B cell (primary cell): Measurements from ENCODE around the gene MAST2. TPM values are rescaled to one million over a fixed set of nuclear protein-coding genes. Genes with fewer than 3 reads are reported as not detected.

Source experiments
- ATAC-seq: fragments of 200-7000 bp; cut with Tn5 transposase; one replicate; pipeline ENCODE4 v1.10.0; 2021; ENCODE audit warnings: low read depth, mild to moderate bottlenecking, moderate number of reproducible peaks, moderate library complexity
- CTCF ChIA-PET: fragments of 350-600 bp; sonication (Branson Sonifier 250); formaldehyde crosslinking; loops from one replicate; lab custom pipeline; 2021; ENCODE audit warnings: antibody characterized with exemption, inconsistent platforms; lab: Charles Lee
- POLR2A ChIA-PET: fragments of 350-600 bp; sonication (Branson Sonifier 250); formaldehyde crosslinking; loops from one replicate; lab custom pipeline; 2021; ENCODE audit warnings: antibody characterized with exemption; lab: Charles Lee
- DNase-seq: peaks from one replicate; pipeline ENCODE4 v3.0.0; 2013
- H2AFZ ChIP-seq: 2 replicates; pipeline ENCODE4 v1.6.1; 2012; ENCODE audit warnings: mild to moderate bottlenecking, low read depth, low read length; ENCODE audit not compliant: insufficient read depth, poor library complexity, severe bottlenecking
- H3K27ac ChIP-seq, 2 donors: 1 replicate in 1 of 2; 2 replicates in 1 of 2; pipeline ENCODE4 v1.5.1; 2012 to 2013; ENCODE audit warnings: low read length in 2 of 2, mild to moderate bottlenecking in 2 of 2, moderate library complexity in 1 of 2
- H3K27me3 ChIP-seq, 4 experiments: fragments of 200-600 bp in 1 of 4; sonication (generic) in 1 of 4; replicated peaks in 1 of 4; 1 replicate in 2 of 4; 2 replicates in 2 of 4; pipeline versions ENCODE4 v1.6.1 to v1.7.0; 2013 to 2016; ENCODE audit warnings: low read length in 3 of 4, mild to moderate bottlenecking in 2 of 4, mixed read lengths in 1 of 4, moderate library complexity in 1 of 4; ENCODE audit not compliant: insufficient read depth in 4 of 4, control insufficient read depth in 3 of 4; ENCODE audit errors: control extremely low read depth in 1 of 4
- H3K36me3 ChIP-seq, 2 experiments: replicated peaks in 1 of 2; 1 replicate in 1 of 2; 2 replicates in 1 of 2; pipeline versions ENCODE4 v1.6.1 to v1.7.1; 2013; ENCODE audit warnings: low read length in 1 of 2; ENCODE audit not compliant: insufficient read depth in 2 of 2, control insufficient read depth in 1 of 2; ENCODE audit errors: control extremely low read depth in 1 of 2, extremely low read depth in 1 of 2
- H3K4me1 ChIP-seq, 2 donors: fragments of 200-600 bp in 1 of 2; sonication (generic) in 1 of 2; 1 replicate in 1 of 2; 2 replicates in 1 of 2; pipeline versions ENCODE4 v1.5.1 to v1.6.1; 2013 to 2017; ENCODE audit warnings: low read length in 2 of 2; ENCODE audit not compliant: control insufficient read depth in 2 of 2, insufficient read depth in 2 of 2
- H3K4me2 ChIP-seq: replicated peaks from 2 replicates; pipeline ENCODE3; 2012; ENCODE audit warnings: mild to moderate bottlenecking, low read depth, low read length; ENCODE audit not compliant: poor library complexity, severe bottlenecking
- H3K4me3 ChIP-seq, 5 experiments: fragments of 200-600 bp in 1 of 5; sonication (generic) in 1 of 5; 1 replicate in 3 of 5; 2 replicates in 2 of 5; pipeline versions ENCODE4 v1.5.1 to v1.7.0; 2011 to 2016; ENCODE audit warnings: low read length in 4 of 5, mild to moderate bottlenecking in 4 of 5, low read depth in 2 of 5, control low read depth in 1 of 5, moderate library complexity in 1 of 5; ENCODE audit not compliant: insufficient read depth in 1 of 5; ENCODE audit errors: control extremely low read depth in 1 of 5, extremely low read depth in 1 of 5
- H3K79me2 ChIP-seq: fragments of 200-600 bp; sonication (generic); one replicate; pipeline ENCODE4 v1.6.0; 2016; ENCODE audit warnings: low read length; ENCODE audit not compliant: control insufficient read depth, insufficient read depth
- H3K9ac ChIP-seq: fragments of 200-600 bp; sonication (generic); 2 replicates; pipeline ENCODE4 v1.6.1; 2017; ENCODE audit warnings: mild to moderate bottlenecking, low read length, moderate library complexity
- H3K9me3 ChIP-seq, 3 donors: one replicate each; pipeline versions ENCODE4 v1.6.1 to v1.7.1; 2013; ENCODE audit warnings: low read length in 2 of 3; ENCODE audit not compliant: control insufficient read depth in 2 of 3, insufficient read depth in 1 of 3; ENCODE audit errors: control extremely low read depth in 1 of 3
- H4K20me1 ChIP-seq: 2 replicates; pipeline ENCODE4 v1.6.0; 2012; ENCODE audit warnings: mild to moderate bottlenecking, low read length; ENCODE audit not compliant: insufficient read depth, control insufficient read depth, poor library complexity, severe bottlenecking
- H3K27ac Mint-ChIP-seq: one replicate; pipeline ENCODE4 v1.8.0; 2021; ENCODE audit warnings: mixed read lengths
- H3K27me3 Mint-ChIP-seq: one replicate; pipeline ENCODE4 v1.8.0; 2021; ENCODE audit warnings: mixed read lengths
- H3K4me1 Mint-ChIP-seq: one replicate; pipeline ENCODE4 v1.8.0; 2021; ENCODE audit warnings: mixed read lengths
- H3K4me3 Mint-ChIP-seq: one replicate; pipeline ENCODE4 v1.8.0; 2021; ENCODE audit warnings: mixed read lengths
- H3K9me3 Mint-ChIP-seq: one replicate; pipeline ENCODE4 v1.8.0; 2022; ENCODE audit warnings: mixed read lengths; ENCODE audit not compliant: insufficient read depth
- CTCF ChIP-seq: fragments of 200-600 bp; IDR thresholded peaks from one replicate; pipeline ENCODE4 v1.8.0; 2022; ENCODE audit warnings: antibody characterized with exemption, mild to moderate bottlenecking
- EZH2 ChIP-seq: IDR thresholded peaks from 2 replicates; pipeline ENCODE4 v1.6.1; 2012; ENCODE audit warnings: borderline replicate concordance, low read depth, mild to moderate bottlenecking, moderate library complexity, low read length; ENCODE audit not compliant: insufficient read depth, poor library complexity, severe bottlenecking
- WGBS: methylation state at CpG from one replicate; pipeline ENCODE4 v1.1.5; 2013; ENCODE audit warnings: missing lambda C conversion rate; ENCODE audit not compliant: insufficient coverage; 5-methylcytosine and 5-hydroxymethylcytosine counted together
- intact Hi-C: fragments of 100-400 bp; cut with micrococcal nuclease; formaldehyde crosslinking; loops from one replicate; pipeline ENCODE4 v1.10.0; 2022
- polyA plus RNA-seq: library from polyadenylated mRNA; depleted of rRNA; stranded (reverse); fragments of >200 nt; gene quantifications from 2 replicates; pipeline ENCODE4 v1.2.3, GENCODE V29; 2012
- total RNA-seq, 2 donors: library from RNA; stranded (reverse); fragments of 120-200 nt in 1 of 2; gene quantifications; 1 replicate in 1 of 2; 2 replicates in 1 of 2; pipeline versions ENCODE4 v1.2.3 to v1.2.4, GENCODE V29; 2013 to 2022

Gene MAST2
- total and polyA plus RNA-seq, 2 donors (not counting 1 experiment from before 2014, with no cell fraction given): 12.5 to 23.3 TPM

DNA sequence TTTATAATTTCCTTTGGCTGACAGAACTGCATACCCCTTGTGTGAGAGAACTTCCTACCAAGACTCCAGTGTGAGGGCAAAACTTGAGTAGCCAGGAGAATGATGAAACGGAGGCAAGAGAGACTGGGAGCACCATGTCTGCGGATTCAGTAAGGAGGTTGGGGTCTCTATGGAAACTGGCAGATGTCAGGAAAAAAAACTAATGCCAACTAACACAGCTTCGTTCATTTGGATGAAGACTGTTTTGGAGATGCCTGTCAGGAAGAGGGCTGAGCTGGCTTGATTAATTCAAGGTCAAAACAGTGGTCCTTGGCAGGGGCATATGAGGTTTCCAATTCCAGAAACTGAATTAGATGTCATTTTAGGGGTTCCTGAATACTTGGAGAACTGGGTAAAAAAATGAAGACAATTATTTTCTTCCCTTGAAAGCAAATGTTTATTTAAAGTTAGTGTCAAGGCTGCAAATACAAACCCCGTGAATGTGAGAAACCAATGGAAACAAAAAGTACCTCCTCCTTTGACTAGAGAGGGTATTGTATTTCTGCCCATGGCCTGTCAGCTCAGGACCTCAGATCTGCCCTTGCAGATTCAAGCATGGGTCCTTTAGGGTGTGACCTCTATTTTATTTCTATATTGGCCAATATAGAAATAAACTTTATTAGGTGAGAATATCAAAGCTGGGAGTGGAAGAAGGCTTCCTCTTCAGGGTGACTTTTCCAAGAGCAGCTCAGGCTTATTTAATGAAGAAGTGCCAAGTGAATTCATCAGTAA is 110.5 kb downstream of the MAST2 start:
- H3K4me1 Mint-ChIP-seq: peaks cover 2% of the 10 kb centered on the region
- TF ChIP-seq CTCF (no peak), EZH2 (no peak)
- Histone ChIP-seq H3K27me3 (no peaks in the 10 kb centered on the region), H3K4me1 (peaks cover 0 to 5% of the 10 kb centered on the region in 2 donors), H3K36me3 (no peaks in the 10 kb centered on the region), H4K20me1 (no peaks in the 10 kb centered on the region), H3K9me3 (no peaks in the 10 kb centered on the region), H3K27ac (no peak overlapping the region), H3K79me2 (no peaks in the 10 kb centered on the region), H2AFZ (no peak overlapping the region), H3K9ac (no peak overlapping the region), H3K4me2 (no peak overlapping the region), H3K4me3 (no peak overlapping the region)
- no peak overlapping the region for H3K27ac Mint-ChIP-seq
- intact Hi-C loops: no loop called here
- WGBS: 100% methylated on average over 1 of the region's 4 CpGs
- DNase-seq: no peak
- ATAC-seq: no peak
- H3K4me3 Mint-ChIP-seq: no peak overlapping the region
- ChIA-PET CTCF (no interaction called here), POLR2A (no interaction called here)
- H3K9me3 Mint-ChIP-seq: no peaks in the 10 kb centered on the region
- H3K27me3 Mint-ChIP-seq: no peaks in the 10 kb centered on the region

GRCh38 chr1:45914836-45915235 is 111.4 kb downstream of the MAST2 start:
- Histone ChIP-seq H3K4me2 (no peak overlapping the region), H3K9ac (no peak overlapping the region), H3K27me3 (no peaks in the 10 kb centered on the region), H3K9me3 (no peaks in the 10 kb centered on the region), H3K4me3 (no peak overlapping the region), H3K27ac (no peak overlapping the region), H2AFZ (no peak overlapping the region), H4K20me1 (no peaks in the 10 kb centered on the region), H3K36me3 (no peaks in the 10 kb centered on the region), H3K4me1 (peaks cover 0 to 5% of the 10 kb centered on the region in 2 donors), H3K79me2 (no peaks in the 10 kb centered on the region)
- H3K9me3 Mint-ChIP-seq: no peaks in the 10 kb centered on the region
- no peak overlapping the region for H3K27ac Mint-ChIP-seq
- no peaks in the 10 kb centered on the region for H3K27me3 Mint-ChIP-seq
- H3K4me3 Mint-ChIP-seq: no peak overlapping the region
- POLR2A ChIA-PET: no interaction called here
- peaks cover 2% of the 10 kb centered on the region for H3K4me1 Mint-ChIP-seq
- intact Hi-C loops: no loop called here
- DNase-seq (no peak), ATAC-seq (no peak)
- TF ChIP-seq EZH2: no peak
- no peak for TF ChIP-seq CTCF
- CTCF ChIA-PET: interaction anchor here (0.6 kb wide), 1 partner anchor 674 kb away, joined by 3 read pairs; no protein-coding TSS in a partner anchor
- WGBS: no CpG with 5 or more reads among the region's 1 CpG
